Tibial nerve (tissue), 4 donors: ENCODE data around the gene ZFAND2B. TPM values are rescaled to one million over a fixed set of nuclear protein-coding genes. Genes with fewer than 3 reads are reported as not detected.

Experiments
- DNase-seq, 2 donors: peaks; one replicate each; pipeline ENCODE4 v3.0.0-alpha.2; 2019; ENCODE audit warnings: low spot score in 2 of 2
- H3K27ac ChIP-seq, 4 donors: fragments of 200-600 bp; sonication (generic) in 3 of 4; one replicate each; pipeline ENCODE4 v1.5.1; 2017 to 2019; ENCODE audit warnings: mild to moderate bottlenecking in 1 of 4
- H3K27me3 ChIP-seq, 2 donors: fragments of 200-600 bp; sonication (generic) in 1 of 2; one replicate each; pipeline versions ENCODE4 v1.5.1 to v1.6.0; 2017 to 2019
- H3K36me3 ChIP-seq, 3 donors: fragments of 200-600 bp; sonication (generic); one replicate each; pipeline ENCODE4 v1.5.1; 2018 to 2019
- H3K4me1 ChIP-seq, 4 donors: fragments of 200-600 bp; sonication (generic) in 3 of 4; one replicate each; pipeline ENCODE4 v1.5.1; 2017 to 2019
- H3K4me3 ChIP-seq, 4 donors: fragments of 200-600 bp; sonication (generic) in 3 of 4; one replicate each; pipeline ENCODE4 v1.5.1; 2017 to 2019; ENCODE audit warnings: mild to moderate bottlenecking in 1 of 4, moderate library complexity in 1 of 4
- H3K9me3 ChIP-seq, 4 donors: fragments of 200-600 bp; sonication (generic) in 3 of 4; one replicate each; pipeline ENCODE4 v1.5.1; 2017 to 2019
- EP300 ChIP-seq, 2 donors: sonication (generic); formaldehyde crosslinking; IDR thresholded peaks; one replicate each; pipeline ENCODE4 v1.6.1; 2017; ENCODE audit warnings: antibody characterized with exemption in 2 of 2, mild to moderate bottlenecking in 1 of 2
- POLR2A ChIP-seq, 2 donors: fragments of 450-650 bp; IDR thresholded peaks; one replicate each; pipeline ENCODE4 v1.6.1; 2017; ENCODE audit warnings: antibody characterized with exemption in 2 of 2, mild to moderate bottlenecking in 2 of 2, moderate library complexity in 2 of 2
- WGBS, 2 donors: methylation state at CpG; one replicate each; pipeline ENCODE4 v1.1.5; 2018; 5-methylcytosine and 5-hydroxymethylcytosine counted together
- total RNA-seq, 4 donors: library from RNA; depleted of rRNA; stranded (reverse); fragments of >200 nt; gene quantifications; one replicate each; pipeline ENCODE4 v1.1.0, GENCODE V29; 2016
- TF ChIP-seq, protein P1 (sequence below), 5 experiments: fragments of 200-600 bp in 3 of 5; fragments of 450-650 bp in 2 of 5; sonication (generic) in 3 of 5; IDR thresholded peaks; one replicate each; pipeline ENCODE4 v1.5.1; 2016 to 2019; ENCODE audit warnings: antibody characterized with exemption in 5 of 5, mild to moderate bottlenecking in 3 of 5, moderate library complexity in 2 of 5

ZFAND2B gene
- total RNA-seq, 4 donors from 2014 or later: 30.3 to 58.8 (median 50.5) TPM

DNA sequence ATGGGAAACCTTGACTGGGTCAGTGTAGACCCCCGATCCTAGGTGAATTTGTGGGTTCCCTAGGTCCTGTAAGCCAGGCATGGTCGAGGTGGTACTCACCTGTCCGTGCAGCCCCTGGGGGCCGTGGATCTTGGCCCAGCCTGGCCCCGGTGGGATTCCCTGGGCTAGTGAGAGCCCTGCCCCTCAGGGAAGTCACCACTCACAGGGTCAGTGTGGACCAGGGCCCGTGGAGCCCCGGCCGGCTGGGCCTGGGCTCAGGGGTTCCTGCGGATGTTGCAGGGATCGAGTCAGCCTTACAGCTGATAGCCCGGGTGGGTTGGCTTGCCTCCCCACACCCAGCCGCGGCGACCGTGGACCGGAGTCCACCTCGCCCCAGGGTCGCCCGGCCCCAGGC, 22.3 kb downstream of the ZFAND2B start:
- WGBS, 2 donors: 7 to 14% methylated on average over 5 to 10 of the region's 19 CpGs
- DNase-seq: no peak
- Histone ChIP-seq H3K36me3 (peaks cover under 1 to 56% (median 20%) of the 10 kb centered on the region in 3 donors), H3K9me3 (no peaks in the 10 kb centered on the region), H3K27me3 (no peaks in the 10 kb centered on the region), H3K27ac (peak overlapping the region; percentile 96 to 99 (median 96)), H3K4me3 (peak overlapping the region; percentile 64 to 98 (median 87)), H3K4me1 (peaks cover 0 to 44% (median 17%) of the 10 kb centered on the region in 4 donors)
- TF ChIP-seq, protein P1, sequence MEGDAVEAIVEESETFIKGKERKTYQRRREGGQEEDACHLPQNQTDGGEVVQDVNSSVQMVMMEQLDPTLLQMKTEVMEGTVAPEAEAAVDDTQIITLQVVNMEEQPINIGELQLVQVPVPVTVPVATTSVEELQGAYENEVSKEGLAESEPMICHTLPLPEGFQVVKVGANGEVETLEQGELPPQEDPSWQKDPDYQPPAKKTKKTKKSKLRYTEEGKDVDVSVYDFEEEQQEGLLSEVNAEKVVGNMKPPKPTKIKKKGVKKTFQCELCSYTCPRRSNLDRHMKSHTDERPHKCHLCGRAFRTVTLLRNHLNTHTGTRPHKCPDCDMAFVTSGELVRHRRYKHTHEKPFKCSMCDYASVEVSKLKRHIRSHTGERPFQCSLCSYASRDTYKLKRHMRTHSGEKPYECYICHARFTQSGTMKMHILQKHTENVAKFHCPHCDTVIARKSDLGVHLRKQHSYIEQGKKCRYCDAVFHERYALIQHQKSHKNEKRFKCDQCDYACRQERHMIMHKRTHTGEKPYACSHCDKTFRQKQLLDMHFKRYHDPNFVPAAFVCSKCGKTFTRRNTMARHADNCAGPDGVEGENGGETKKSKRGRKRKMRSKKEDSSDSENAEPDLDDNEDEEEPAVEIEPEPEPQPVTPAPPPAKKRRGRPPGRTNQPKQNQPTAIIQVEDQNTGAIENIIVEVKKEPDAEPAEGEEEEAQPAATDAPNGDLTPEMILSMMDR (IDR thresholded peaks at IDR 0.05): no peak

DNA sequence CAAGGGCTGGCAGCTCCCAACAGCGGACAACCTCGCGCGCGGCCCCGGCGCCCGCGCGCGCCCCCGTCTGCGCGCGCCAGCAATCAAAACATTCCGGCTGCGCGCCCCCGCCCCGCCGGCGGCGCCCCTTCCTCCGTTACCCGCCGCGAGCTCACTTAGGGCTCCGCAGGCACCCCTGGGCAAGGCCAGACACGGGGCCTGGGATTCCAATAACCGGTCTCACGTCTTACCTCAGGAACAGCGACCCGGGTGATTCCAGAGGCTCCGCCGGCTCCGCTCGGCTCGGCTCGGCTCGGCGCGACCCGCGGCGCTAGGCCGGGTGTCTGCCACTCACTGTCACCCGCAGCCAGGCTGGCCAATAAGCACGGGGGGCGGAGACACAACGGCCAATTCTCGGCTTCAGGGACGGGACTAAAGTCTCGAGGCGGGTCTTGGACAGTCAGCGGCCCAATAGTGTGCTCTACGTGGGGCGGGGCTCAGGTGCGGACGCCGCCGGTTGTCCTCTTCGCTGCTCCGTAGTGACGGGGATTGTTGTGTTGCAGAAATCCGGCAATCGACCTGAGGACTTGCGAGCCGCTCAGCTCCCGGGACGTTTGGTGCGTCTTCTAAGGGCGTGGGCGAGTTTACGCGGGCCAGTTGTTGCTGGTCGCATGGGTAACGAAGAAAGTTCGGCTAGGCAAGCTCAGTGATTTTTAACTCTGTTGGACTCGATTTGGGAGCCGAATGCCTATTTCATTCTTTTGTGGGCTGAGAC, 22.9 kb downstream of the ZFAND2B start, which contains the start of the genes ANKZF1 and ATG9A:
Gene ANKZF1, plus strand, starts transcription at position 502 of the 754 bp plus-strand sequence. CDS start 452 bp downstream, outside the sequence.
Gene ATG9A, minus strand, starts transcription at position 332 of the 754 bp plus-strand sequence. CDS start 1,612 bp downstream, outside the sequence.
- peaks cover 0 to 56% (median 20%) of the 10 kb centered on the region in 3 donors for H3K36me3 ChIP-seq
- H3K4me1 ChIP-seq: peaks cover 0 to 44% (median 17%) of the 10 kb centered on the region in 4 donors
- peak within 1 kb of the TSS; percentile 96 to 99 (median 96) for H3K27ac ChIP-seq
- WGBS, 2 donors: 0 to 1% methylated on average over 32 to 46 of the region's 80 CpGs
- peak within 1 kb of the TSS; percentile 64 to 98 (median 87) for H3K4me3 ChIP-seq
- peak; percentile 97 to 98 for DNase-seq
- no peaks in the 10 kb centered on the region for H3K27me3 ChIP-seq
- H3K9me3 ChIP-seq: no peaks in the 10 kb centered on the region
- TF ChIP-seq EP300 (IDR thresholded peaks at IDR 0.05) (peak; percentile 59 to 97), POLR2A (IDR thresholded peaks at IDR 0.05) (peak; percentile 33 to 85)
- TF ChIP-seq, protein P1 (IDR thresholded peaks at IDR 0.05): peak in 1 of 5 experiments; percentile 49

DNA sequence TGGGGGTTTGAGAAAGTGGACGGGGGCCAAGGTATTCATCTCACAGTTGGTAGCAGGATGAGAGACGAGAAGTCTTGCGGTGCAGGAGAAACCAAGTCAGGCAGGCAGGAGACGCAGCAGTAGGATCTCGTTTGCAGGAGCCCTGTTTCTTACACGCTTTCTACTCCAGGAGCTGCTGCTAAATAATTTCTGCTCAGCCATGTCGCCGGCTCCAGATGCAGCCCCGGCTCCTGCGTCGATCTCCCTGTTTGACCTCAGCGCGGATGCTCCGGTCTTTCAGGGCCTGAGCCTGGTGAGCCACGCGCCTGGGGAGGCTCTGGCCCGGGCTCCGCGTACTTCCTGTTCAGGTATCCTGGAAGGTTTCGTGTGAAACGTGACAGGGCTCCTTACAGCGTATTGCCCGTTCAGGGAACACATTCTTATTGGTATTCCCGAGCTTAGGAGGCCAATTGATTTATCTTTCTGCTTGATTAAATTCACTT, 23.5 kb downstream of the ZFAND2B start:
- Histone ChIP-seq H3K9me3 (no peaks in the 10 kb centered on the region), H3K27me3 (no peaks in the 10 kb centered on the region), H3K27ac (peak overlapping the region; percentile 82 to 99 (median 96)), H3K4me1 (peaks cover 0 to 44% (median 17%) of the 10 kb centered on the region in 4 donors), H3K36me3 (peaks cover 0 to 56% (median 24%) of the 10 kb centered on the region in 3 donors), H3K4me3 (peak overlapping the region; percentile 64 to 98 (median 87))
- WGBS, 2 donors: 1% methylated on average over 24 of the region's 24 CpGs
- no peak for TF ChIP-seq POLR2A (IDR thresholded peaks at IDR 0.05)
- no peak for TF ChIP-seq EP300 (IDR thresholded peaks at IDR 0.05)
- TF ChIP-seq, protein P1 (IDR thresholded peaks at IDR 0.05): no peak
- DNase-seq: peak in 1 of 2 donors; percentile 39

DNA sequence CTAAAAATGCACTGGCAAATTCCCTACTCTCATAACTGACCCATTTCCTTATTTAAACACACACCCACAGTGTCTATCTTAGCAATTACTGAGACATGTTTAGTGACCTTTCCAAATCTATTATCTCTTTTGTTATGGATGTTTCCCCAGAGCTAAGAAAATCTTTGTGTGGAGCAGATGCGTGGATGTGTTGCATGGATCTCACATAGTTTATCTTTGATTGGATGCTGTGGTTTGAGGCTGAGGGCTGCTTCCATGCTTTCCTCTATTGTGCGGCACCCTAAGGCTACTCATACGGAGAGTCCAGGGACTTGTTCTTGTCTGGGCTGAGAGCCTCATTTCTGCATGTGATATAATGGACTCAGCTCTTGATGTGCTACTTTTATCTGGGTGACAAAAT, 27.7 kb downstream of the ZFAND2B start:
- H3K4me1 ChIP-seq: peaks cover 0 to 25% (median 4%) of the 10 kb centered on the region in 4 donors
- peaks cover 0 to 81% (median 35%) of the 10 kb centered on the region in 3 donors for H3K36me3 ChIP-seq
- TF ChIP-seq EP300 (IDR thresholded peaks at IDR 0.05) (no peak), POLR2A (IDR thresholded peaks at IDR 0.05) (no peak)
- TF ChIP-seq, protein P1 (IDR thresholded peaks at IDR 0.05): no peak
- H3K27ac ChIP-seq: no peak overlapping the region
- no peak for DNase-seq
- H3K4me3 ChIP-seq: no peak overlapping the region
- H3K27me3 ChIP-seq: no peaks in the 10 kb centered on the region
- no peaks in the 10 kb centered on the region for H3K9me3 ChIP-seq
- WGBS, 2 donors: 85 to 89% methylated on average over 3 of the region's 3 CpGs
